HS-5 (cell line): ENCODE measurements around the gene GSKIP.
A peak's percentile ranks its signal among the peaks of the same experiment; 100 is the strongest.

Source experiments
- DNase-seq: peaks from one replicate; pipeline ENCODE4 v3.0.0-alpha.2; 2012; ENCODE audit warnings: low read depth

The GSKIP gene

GRCh38 chr14:96380735-96381134, 17.4 kb downstream of the GSKIP start:
- DNase-seq = no peak

GRCh38 chr14:96383445-96383844, 20.1 kb downstream of the GSKIP start:
- DNase-seq = no peak

- no peak for DNase-seq
These were observed 20.7 kb downstream of the GSKIP start for GRCh38 chr14:96384053-96384452.

- no peak for DNase-seq
These were observed 21.4 kb downstream of the GSKIP start for GRCh38 chr14:96384740-96385139.

GRCh38 chr14:96385385-96385784, 22.1 kb downstream of the GSKIP start:
- no peak for DNase-seq

GRCh38 chr14:96390965-96391292, 27.6 kb downstream of the GSKIP start:
- no peak for DNase-seq

- peak; percentile 43 for DNase-seq
These were observed 28.2 kb downstream of the GSKIP start for GRCh38 chr14:96391293-96392118.

- no peak for DNase-seq
These were observed 29.9 kb downstream of the GSKIP start for GRCh38 chr14:96393071-96393691.

GRCh38 chr14:96394047-96394815, 30.9 kb downstream of the GSKIP start:
- no peak for DNase-seq

- no peak for DNase-seq
These were observed 35.1 kb downstream of the GSKIP start for GRCh38 chr14:96398432-96398831.

- no peak for DNase-seq
These were observed 35.6 kb downstream of the GSKIP start for GRCh38 chr14:96398921-96399320.

GRCh38 chr14:96399405-96399804, 36.1 kb downstream of the GSKIP start:
- DNase-seq = no peak

- no peak for DNase-seq
These were observed 37.2 kb downstream of the GSKIP start for GRCh38 chr14:96400495-96400894.

- no peak for DNase-seq
These were observed 40.1 kb downstream of the GSKIP start for GRCh38 chr14:96403409-96403808.

GRCh38 chr14:96405677-96406076, 42.4 kb downstream of the GSKIP start:
- no peak for DNase-seq

GRCh38 chr14:96407935-96408570, 44.7 kb downstream of the GSKIP start:
- no peak for DNase-seq

GRCh38 chr14:96408608-96409007, 45.3 kb downstream of the GSKIP start:
- DNase-seq = no peak

- DNase-seq = no peak
These were observed 46.4 kb downstream of the GSKIP start for GRCh38 chr14:96409701-96410100.

GRCh38 chr14:96410119-96410518, 46.8 kb downstream of the GSKIP start:
- DNase-seq = no peak

- no peak for DNase-seq
These were observed 50.2 kb downstream of the GSKIP start for GRCh38 chr14:96413526-96413925.

- no peak for DNase-seq
These were observed 52.2 kb downstream of the GSKIP start for GRCh38 chr14:96415559-96415958.

- no peak for DNase-seq
These were observed 53.0 kb downstream of the GSKIP start for GRCh38 chr14:96416292-96416691.

GRCh38 chr14:96417254-96417653, 53.9 kb downstream of the GSKIP start:
- DNase-seq = no peak
